ENCODE data around the gene FREM1. TPM values are rescaled to one million over a fixed set of nuclear protein-coding genes. Genes with fewer than 3 reads are reported as not detected.

Gene FREM1
- total RNA-seq, 1 donor from 2014 or later: 0.52 TPM

DNA sequence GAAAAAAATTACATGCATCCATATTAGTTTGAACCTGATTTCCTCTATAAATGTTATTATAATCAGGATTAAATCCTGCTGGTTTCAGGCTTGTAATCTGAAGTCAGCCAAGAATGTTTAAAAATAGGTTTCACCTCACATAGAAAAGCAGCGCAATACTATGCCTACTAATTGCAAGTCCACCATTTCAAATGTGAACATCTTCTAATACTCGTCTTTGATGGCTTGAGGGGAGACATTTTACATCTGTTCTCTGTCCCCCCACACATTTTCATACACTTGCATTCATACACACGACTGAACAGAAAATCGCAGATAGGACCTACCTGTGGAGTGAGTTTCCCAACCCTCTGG is 41.8 kb downstream of the FREM1 start:
- no peaks in the 10 kb centered on the region for H3K9me3 ChIP-seq (ENCODE audit: insufficient read depth, low read depth, low read length)
- no peaks in the 10 kb centered on the region for H4K20me1 ChIP-seq (ENCODE audit: insufficient read depth, low read length)
- no peak overlapping the region for H3K9ac ChIP-seq (ENCODE audit: low read length)
- no peaks in the 10 kb centered on the region for H3K4me1 Mint-ChIP-seq (ENCODE audit: low read depth, unreplicated experiment)
- H3K9me3 Mint-ChIP-seq (ENCODE audit: unreplicated experiment): no peaks in the 10 kb centered on the region
- H2AFZ ChIP-seq (ENCODE audit: low read depth, low read length): no peak overlapping the region
- H3K79me2 ChIP-seq (ENCODE audit: insufficient read depth, low read length): no peaks in the 10 kb centered on the region
- H3K4me3 ChIP-seq (ENCODE audit: insufficient read depth, low read depth, low read length): no peak overlapping the region
- H3K4me2 ChIP-seq (ENCODE audit: low read length): no peak overlapping the region
- H3K27me3 ChIP-seq (ENCODE audit: insufficient read depth, low read length): no peaks in the 10 kb centered on the region
- TF ChIP-seq EZH2 (IDR thresholded peaks at IDR 0.05; ENCODE audit: insufficient read depth, low read length): no peak
- TF ChIP-seq, protein P1, sequence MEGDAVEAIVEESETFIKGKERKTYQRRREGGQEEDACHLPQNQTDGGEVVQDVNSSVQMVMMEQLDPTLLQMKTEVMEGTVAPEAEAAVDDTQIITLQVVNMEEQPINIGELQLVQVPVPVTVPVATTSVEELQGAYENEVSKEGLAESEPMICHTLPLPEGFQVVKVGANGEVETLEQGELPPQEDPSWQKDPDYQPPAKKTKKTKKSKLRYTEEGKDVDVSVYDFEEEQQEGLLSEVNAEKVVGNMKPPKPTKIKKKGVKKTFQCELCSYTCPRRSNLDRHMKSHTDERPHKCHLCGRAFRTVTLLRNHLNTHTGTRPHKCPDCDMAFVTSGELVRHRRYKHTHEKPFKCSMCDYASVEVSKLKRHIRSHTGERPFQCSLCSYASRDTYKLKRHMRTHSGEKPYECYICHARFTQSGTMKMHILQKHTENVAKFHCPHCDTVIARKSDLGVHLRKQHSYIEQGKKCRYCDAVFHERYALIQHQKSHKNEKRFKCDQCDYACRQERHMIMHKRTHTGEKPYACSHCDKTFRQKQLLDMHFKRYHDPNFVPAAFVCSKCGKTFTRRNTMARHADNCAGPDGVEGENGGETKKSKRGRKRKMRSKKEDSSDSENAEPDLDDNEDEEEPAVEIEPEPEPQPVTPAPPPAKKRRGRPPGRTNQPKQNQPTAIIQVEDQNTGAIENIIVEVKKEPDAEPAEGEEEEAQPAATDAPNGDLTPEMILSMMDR (IDR thresholded peaks at IDR 0.05; ENCODE audit: insufficient read depth, low read depth, low read length): no peak
- H3K27ac ChIP-seq (ENCODE audit: low read depth, low read length): no peak overlapping the region
- H3K36me3 ChIP-seq (ENCODE audit: insufficient read depth, low read length): no peaks in the 10 kb centered on the region
- H3K4me3 Mint-ChIP-seq (ENCODE audit: unreplicated experiment): no peak overlapping the region
- no peaks in the 10 kb centered on the region for H3K27me3 Mint-ChIP-seq (ENCODE audit: low read depth, unreplicated experiment)
- no peaks in the 10 kb centered on the region for H3K36me3 Mint-ChIP-seq (ENCODE audit: low read depth, unreplicated experiment)
- DNase-seq (ENCODE audit: low read depth) (no peak), FAIRE-seq (no peak)
- H3K27ac Mint-ChIP-seq (ENCODE audit: unreplicated experiment): no peak overlapping the region
- H3K4me1 ChIP-seq (ENCODE audit: insufficient read depth, low read length): no peaks in the 10 kb centered on the region

GRCh38 chr9:14866200-14866749 is 44.0 kb downstream of the FREM1 start:
- FAIRE-seq (no peak), DNase-seq (ENCODE audit: low read depth) (no peak)
- H3K9me3 Mint-ChIP-seq (ENCODE audit: unreplicated experiment): no peaks in the 10 kb centered on the region
- no peaks in the 10 kb centered on the region for H3K36me3 ChIP-seq (ENCODE audit: insufficient read depth, low read length)
- no peak overlapping the region for H3K4me3 ChIP-seq (ENCODE audit: insufficient read depth, low read depth, low read length)
- no peaks in the 10 kb centered on the region for H3K79me2 ChIP-seq (ENCODE audit: insufficient read depth, low read length)
- H3K36me3 Mint-ChIP-seq (ENCODE audit: low read depth, unreplicated experiment): no peaks in the 10 kb centered on the region
- no peak overlapping the region for H3K27ac Mint-ChIP-seq (ENCODE audit: unreplicated experiment)
- no peak overlapping the region for H3K4me3 Mint-ChIP-seq (ENCODE audit: unreplicated experiment)
- H3K27ac ChIP-seq (ENCODE audit: low read depth, low read length): no peak overlapping the region
- TF ChIP-seq EZH2 (IDR thresholded peaks at IDR 0.05; ENCODE audit: insufficient read depth, low read length): no peak
- TF ChIP-seq, protein P1 (IDR thresholded peaks at IDR 0.05; ENCODE audit: insufficient read depth, low read depth, low read length): no peak
- H2AFZ ChIP-seq (ENCODE audit: low read depth, low read length): no peak overlapping the region
- H4K20me1 ChIP-seq (ENCODE audit: insufficient read depth, low read length): no peaks in the 10 kb centered on the region
- H3K27me3 Mint-ChIP-seq (ENCODE audit: low read depth, unreplicated experiment): no peaks in the 10 kb centered on the region
- H3K9me3 ChIP-seq (ENCODE audit: insufficient read depth, low read depth, low read length): no peaks in the 10 kb centered on the region
- no peaks in the 10 kb centered on the region for H3K27me3 ChIP-seq (ENCODE audit: insufficient read depth, low read length)
- H3K4me1 Mint-ChIP-seq (ENCODE audit: low read depth, unreplicated experiment): no peaks in the 10 kb centered on the region
- H3K9ac ChIP-seq (ENCODE audit: low read length): no peak overlapping the region
- no peaks in the 10 kb centered on the region for H3K4me1 ChIP-seq (ENCODE audit: insufficient read depth, low read length)
- H3K4me2 ChIP-seq (ENCODE audit: low read length): no peak overlapping the region

DNA sequence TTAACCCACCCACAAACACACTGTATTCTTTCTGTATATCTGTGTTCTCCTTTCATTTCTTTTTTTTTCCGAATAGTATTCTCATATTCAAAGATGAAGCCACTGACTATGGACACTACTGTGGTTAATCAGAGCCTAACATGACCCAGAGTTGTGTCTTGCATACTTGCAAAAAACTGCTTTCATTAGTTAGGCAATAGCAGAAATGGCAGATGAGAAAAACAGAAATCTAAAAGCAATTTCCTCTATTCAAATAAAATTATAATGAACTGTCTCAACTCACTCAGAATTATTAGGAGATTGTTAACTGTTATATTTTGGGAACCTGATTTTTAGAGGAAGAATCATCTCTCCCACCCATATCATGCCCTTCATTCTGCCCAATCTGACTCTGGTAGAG is 45.9 kb downstream of the FREM1 start:
- no peaks in the 10 kb centered on the region for H3K36me3 Mint-ChIP-seq (ENCODE audit: low read depth, unreplicated experiment)
- H3K9me3 Mint-ChIP-seq (ENCODE audit: unreplicated experiment): no peaks in the 10 kb centered on the region
- H3K9ac ChIP-seq (ENCODE audit: low read length): no peak overlapping the region
- no peak overlapping the region for H3K4me3 ChIP-seq (ENCODE audit: insufficient read depth, low read depth, low read length)
- no peaks in the 10 kb centered on the region for H3K4me1 Mint-ChIP-seq (ENCODE audit: low read depth, unreplicated experiment)
- no peaks in the 10 kb centered on the region for H4K20me1 ChIP-seq (ENCODE audit: insufficient read depth, low read length)
- FAIRE-seq (no peak), DNase-seq (ENCODE audit: low read depth) (no peak)
- H3K4me3 Mint-ChIP-seq (ENCODE audit: unreplicated experiment): no peak overlapping the region
- no peak overlapping the region for H3K27ac ChIP-seq (ENCODE audit: low read depth, low read length)
- TF ChIP-seq, protein P1 (IDR thresholded peaks at IDR 0.05; ENCODE audit: insufficient read depth, low read depth, low read length): no peak
- H3K4me1 ChIP-seq (ENCODE audit: insufficient read depth, low read length): no peaks in the 10 kb centered on the region
- no peak overlapping the region for H3K27ac Mint-ChIP-seq (ENCODE audit: unreplicated experiment)
- H3K4me2 ChIP-seq (ENCODE audit: low read length): no peak overlapping the region
- H3K79me2 ChIP-seq (ENCODE audit: insufficient read depth, low read length): no peaks in the 10 kb centered on the region
- no peaks in the 10 kb centered on the region for H3K9me3 ChIP-seq (ENCODE audit: insufficient read depth, low read depth, low read length)
- no peaks in the 10 kb centered on the region for H3K27me3 Mint-ChIP-seq (ENCODE audit: low read depth, unreplicated experiment)
- H3K27me3 ChIP-seq (ENCODE audit: insufficient read depth, low read length): no peaks in the 10 kb centered on the region
- H3K36me3 ChIP-seq (ENCODE audit: insufficient read depth, low read length): no peaks in the 10 kb centered on the region
- H2AFZ ChIP-seq (ENCODE audit: low read depth, low read length): no peak overlapping the region
